H1 (cell line): ENCODE results near the gene TRPV4. TPM values are rescaled to one million over a fixed set of nuclear protein-coding genes. Genes with fewer than 3 reads are reported as not detected.

Experiments used
- CTCF ChIA-PET: fragments of 300-600 bp; sonication (Branson Sonifier 250); formaldehyde crosslinking; loops from one replicate; lab custom pipeline; 2021; ENCODE audit not compliant: partially characterized antibody; lab: Charles Lee
- POLR2A ChIA-PET: fragments of 300-600 bp; sonication (Branson Sonifier 250); formaldehyde crosslinking; loops from one replicate; lab custom pipeline; 2021; ENCODE audit warnings: inconsistent platforms; ENCODE audit not compliant: partially characterized antibody; lab: Charles Lee
- DNase-seq, 2 experiments: peaks; one replicate each; pipeline versions ENCODE4 v3.0.0 to v3.0.0-alpha.2; 2010 to 2022; ENCODE audit warnings: low spot score in 2 of 2, low read depth in 1 of 2, mixed read lengths in 1 of 2
- FAIRE-seq: peaks from 2 replicates; lab custom pipeline; 2011; peaks lifted over from hg19 to GRCh38; lab: Jason Lieb, UNC
- H2AFZ ChIP-seq: 2 replicates; pipeline ENCODE4 v1.8.1; 2012; ENCODE audit warnings: low read length, inconsistent platforms
- H2AK5ac ChIP-seq: 2 replicates; pipeline ENCODE4 v1.6.1; 2013; ENCODE audit warnings: low read depth, low read length
- H2BK120ac ChIP-seq: replicated peaks from 2 replicates; pipeline ENCODE3; 2013; ENCODE audit warnings: low read depth, low read length, inconsistent platforms
- H2BK12ac ChIP-seq: 2 replicates; pipeline ENCODE4 v1.6.1; 2013; ENCODE audit warnings: low read depth, low read length
- H2BK15ac ChIP-seq: 2 replicates; pipeline ENCODE4 v1.6.1; 2013; ENCODE audit warnings: low read length
- H2BK20ac ChIP-seq: 2 replicates; pipeline ENCODE4 v1.6.1; 2013; ENCODE audit warnings: low read length
- H2BK5ac ChIP-seq: 2 replicates; pipeline ENCODE4 v1.6.1; 2013; ENCODE audit warnings: low read depth, low read length
- H3K14ac ChIP-seq: 2 replicates; pipeline ENCODE4 v1.6.1; 2013; ENCODE audit warnings: inconsistent platforms; ENCODE audit not compliant: insufficient read length
- H3K18ac ChIP-seq: 2 replicates; pipeline ENCODE4 v1.6.1; 2013; ENCODE audit warnings: low read length; ENCODE audit errors: extremely low read depth
- H3K23ac ChIP-seq: 2 replicates; pipeline ENCODE4 v1.6.1; 2013; ENCODE audit warnings: inconsistent platforms; ENCODE audit not compliant: insufficient read length
- H3K23me2 ChIP-seq: 2 replicates; pipeline ENCODE4 v1.6.1; 2013; ENCODE audit warnings: low read depth, low read length
- H3K27ac ChIP-seq: 2 replicates; pipeline ENCODE4 v1.6.1; 2011; ENCODE audit warnings: low read depth, low read length, inconsistent platforms
- H3K27me3 ChIP-seq, 4 experiments: replicated peaks in 1 of 4; 1 replicate in 1 of 4; 2 replicates in 3 of 4; pipeline versions ENCODE4 v1.6.1 to v1.8.1; 2011 to 2013; ENCODE audit warnings: low read length in 3 of 4, mild to moderate bottlenecking in 3 of 4, inconsistent platforms in 2 of 4, mixed read lengths in 2 of 4, moderate library complexity in 1 of 4; ENCODE audit not compliant: control insufficient read depth in 3 of 4, insufficient read depth in 3 of 4; ENCODE audit errors: extremely low read depth in 1 of 4
- H3K36me3 ChIP-seq, 4 experiments: 2 replicates each; pipeline versions ENCODE4 v1.6.1 to v1.8.1; 2011 to 2013; ENCODE audit warnings: mild to moderate bottlenecking in 4 of 4, low read length in 3 of 4, moderate library complexity in 2 of 4, control low read depth in 1 of 4, inconsistent platforms in 1 of 4; ENCODE audit not compliant: insufficient read depth in 4 of 4, control insufficient read depth in 2 of 4
- H3K4ac ChIP-seq: replicated peaks from 2 replicates; pipeline ENCODE3; 2013; ENCODE audit warnings: low read length, low read depth, mixed read lengths, inconsistent platforms; ENCODE audit not compliant: insufficient read length
- H3K4me1 ChIP-seq, 4 experiments: replicated peaks in 1 of 4; 1 replicate in 1 of 4; 2 replicates in 3 of 4; pipeline versions ENCODE4 v1.6.1 to v1.8.1; 2011 to 2013; ENCODE audit warnings: low read length in 3 of 4, inconsistent platforms in 2 of 4, mixed read lengths in 1 of 4; ENCODE audit not compliant: insufficient read depth in 4 of 4, control insufficient read depth in 3 of 4
- H3K4me2 ChIP-seq, 2 experiments: 2 replicates each; pipeline versions ENCODE4 v1.6.1 to v1.8.1; 2011 to 2013; ENCODE audit warnings: low read depth in 2 of 2, low read length in 2 of 2, control low read depth in 1 of 2, inconsistent platforms in 1 of 2, mild to moderate bottlenecking in 1 of 2; ENCODE audit not compliant: insufficient read depth in 1 of 2
- H3K4me3 ChIP-seq, 4 experiments: fragments of 200-600, 300-600 bp in 1 of 4; sonication (generic), shearing (Covaris generic), sonication (Bioruptor Twin) in 1 of 4; 2 replicates each; pipeline versions ENCODE4 v1.5.1 to v1.8.1; 2011 to 2016; ENCODE audit warnings: low read length in 4 of 4, low read depth in 3 of 4, control low read depth in 2 of 4, inconsistent platforms in 2 of 4, mild to moderate bottlenecking in 2 of 4, mixed read lengths in 1 of 4, moderate library complexity in 1 of 4; ENCODE audit not compliant: insufficient read depth in 2 of 4; ENCODE audit errors: extremely low read depth in 1 of 4
- H3K56ac ChIP-seq: replicated peaks from 2 replicates; pipeline ENCODE3; 2013; ENCODE audit warnings: low read depth, mild to moderate bottlenecking, mixed read lengths, low read length, inconsistent platforms; ENCODE audit not compliant: insufficient read length
- H3K79me1 ChIP-seq: 2 replicates; pipeline ENCODE4 v1.6.1; 2013; ENCODE audit warnings: low read depth, low read length, control low read depth
- H3K79me2 ChIP-seq, 2 experiments: 2 replicates each; pipeline versions ENCODE4 v1.6.1 to v1.8.1; 2012 to 2013; ENCODE audit warnings: low read length in 2 of 2, mild to moderate bottlenecking in 2 of 2, inconsistent platforms in 1 of 2; ENCODE audit not compliant: insufficient read depth in 2 of 2, control insufficient read depth in 1 of 2
- H3K9ac ChIP-seq, 4 experiments: replicated peaks in 1 of 4; 1 replicate in 1 of 4; 2 replicates in 3 of 4; pipeline versions ENCODE4 v1.6.1 to v1.8.1; 2011 to 2013; ENCODE audit warnings: low read depth in 3 of 4, low read length in 3 of 4, control low read depth in 2 of 4, mild to moderate bottlenecking in 2 of 4, moderate library complexity in 2 of 4, inconsistent platforms in 1 of 4; ENCODE audit errors: extremely low read depth in 1 of 4
- H3K9me3 ChIP-seq, 2 experiments: 2 replicates each; pipeline versions ENCODE4 v1.6.1 to v1.8.1; 2012 to 2013; ENCODE audit warnings: mild to moderate bottlenecking in 2 of 2, moderate library complexity in 2 of 2, control low read depth in 1 of 2, inconsistent platforms in 1 of 2, low read depth in 1 of 2, low read length in 1 of 2, mixed read lengths in 1 of 2; ENCODE audit not compliant: insufficient read depth in 2 of 2
- H4K20me1 ChIP-seq, 2 experiments: replicated peaks in 1 of 2; 2 replicates each; pipeline versions ENCODE3 to v1.8.1; 2011 to 2013; ENCODE audit warnings: inconsistent platforms in 2 of 2, low read length in 2 of 2, mild to moderate bottlenecking in 1 of 2; ENCODE audit not compliant: insufficient read depth in 2 of 2, control insufficient read depth in 1 of 2
- H4K5ac ChIP-seq: 2 replicates; pipeline ENCODE4 v1.6.1; 2013; ENCODE audit warnings: low read length, low read depth, mixed read lengths, inconsistent platforms; ENCODE audit not compliant: insufficient read length
- H4K8ac ChIP-seq: 2 replicates; pipeline ENCODE4 v1.8.0; 2013; ENCODE audit warnings: mild to moderate bottlenecking, moderate library complexity, low read length, inconsistent platforms; ENCODE audit not compliant: insufficient read depth; ENCODE audit errors: extremely low read depth
- H4K91ac ChIP-seq: replicated peaks from 2 replicates; pipeline ENCODE3; 2013; ENCODE audit warnings: low read length, mixed read lengths, inconsistent platforms; ENCODE audit not compliant: insufficient read length
- BACH1 ChIP-seq: IDR thresholded peaks from 2 replicates; pipeline ENCODE4 v1.6.1; 2012; ENCODE audit warnings: low read length, improper control_type of control experiment
- CHD1 ChIP-seq: IDR thresholded peaks from 2 replicates; pipeline ENCODE4 v1.6.1; 2012; ENCODE audit warnings: low read depth, low read length, improper control_type of control experiment
- FOSL1 ChIP-seq: IDR thresholded peaks from 2 replicates; pipeline ENCODE4 v1.6.1; 2011; ENCODE audit warnings: mild to moderate bottlenecking, low read depth, low read length, moderate library complexity; ENCODE audit not compliant: insufficient read depth
- GTF2F1 ChIP-seq: IDR thresholded peaks from 2 replicates; pipeline ENCODE4 v1.6.1; 2012; ENCODE audit warnings: low read depth, low read length, improper control_type of control experiment, borderline replicate concordance
- KDM4A ChIP-seq: IDR thresholded peaks from one replicate; pipeline ENCODE4 v1.7.1; 2012; ENCODE audit warnings: low read depth, mild to moderate bottlenecking, moderate library complexity, low read length, inconsistent platforms; ENCODE audit not compliant: severe bottlenecking
- POLR2AphosphoS5 ChIP-seq: IDR thresholded peaks from 2 replicates; pipeline ENCODE4 v1.6.1; 2011; ENCODE audit warnings: low read depth, low read length
- RNF2 ChIP-seq: fragments of 200-900, 300-1000 bp; sonication (generic); IDR thresholded peaks from 2 replicates; pipeline ENCODE4 v1.7.1; 2016; ENCODE audit warnings: borderline replicate concordance, low read depth, mild to moderate bottlenecking, antibody characterized with exemption, low read length; ENCODE audit not compliant: poor library complexity, severe bottlenecking; ENCODE audit errors: missing control alignments
- SP1 ChIP-seq: IDR thresholded peaks from 2 replicates; pipeline ENCODE4 v1.6.1; 2011; ENCODE audit warnings: low read depth, low read length
- SRF ChIP-seq: IDR thresholded peaks from 2 replicates; pipeline ENCODE4 v1.6.1; 2011; ENCODE audit warnings: mild to moderate bottlenecking, low read depth, low read length, moderate library complexity
- WGBS, 2 experiments: shearing (Covaris generic) in 1 of 2; methylation state at CpG; one replicate each; pipeline versions ENCODE4 v1.1.6 to v1.1.7; 2013 to 2015; ENCODE audit warnings: low lambda C conversion rate in 2 of 2, mixed read lengths in 2 of 2, inconsistent platforms in 1 of 2, low coverage in 1 of 2, missing lambda C conversion rate in 1 of 2; ENCODE audit not compliant: insufficient replicate concordance in 2 of 2, insufficient coverage in 1 of 2, insufficient read length in 1 of 2; ENCODE audit errors: extremely low coverage in 1 of 2, missing lambda C conversion rate in 1 of 2; 5-methylcytosine and 5-hydroxymethylcytosine counted together
- polyA plus RNA-seq, 7 experiments: library from polyadenylated mRNA; depleted of rRNA in 3 of 7; stranded (reverse) in 5 of 7; unstranded in 2 of 7; fragments of >200 nt in 5 of 7; fragments of 200-250 nt in 2 of 7; gene quantifications; 1 replicate in 5 of 7; 2 replicates in 1 of 7; 4 replicates in 1 of 7; pipeline versions ENCODE4 v1.2.1 to v1.2.3, GENCODE V29; 2011 to 2013; ENCODE audit warnings: missing spikeins in 2 of 7, mixed read lengths in 2 of 7
- total RNA-seq: library from RNA; stranded (reverse); fragmentation: NEBNext Ultra II Directional; extraction: Animal tissue kit (Norgen Biotek cat#: 25700); gene quantifications from 2 replicates; pipeline ENCODE4 v1.2.1, GENCODE V29; 2021
- TF ChIP-seq, protein P1 (sequence below): IDR thresholded peaks from 2 replicates; pipeline ENCODE4 v1.6.1; 2012; ENCODE audit warnings: inconsistent platforms

TRPV4 gene
- total and polyA plus RNA-seq, 2 of the 8 experiments (the other 6 are each of a cell fraction or from before 2014, with no cell fraction given), result 2.1 to 6.2 TPM

DNA sequence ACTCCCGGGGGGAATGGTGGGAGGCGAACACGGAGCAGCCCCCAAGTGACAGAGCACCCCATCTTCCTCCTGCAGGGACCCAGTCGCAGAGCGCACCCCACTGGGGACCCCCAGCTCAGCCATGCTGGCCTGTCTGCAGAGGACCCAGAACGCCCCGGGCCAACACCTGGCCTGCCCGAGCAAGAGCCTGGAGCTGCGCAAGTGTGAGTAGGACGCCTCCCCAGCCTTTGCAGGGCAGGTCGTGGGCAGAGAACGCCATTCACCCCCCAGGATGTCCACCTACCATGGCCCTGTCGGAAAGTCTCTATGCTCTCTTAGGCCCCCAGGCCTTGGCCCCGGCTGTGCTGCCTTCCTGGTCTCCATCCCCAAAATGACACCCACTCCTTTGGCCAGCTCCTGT lies 89.2 kb downstream of the TRPV4 start:
- ChIA-PET CTCF (interaction anchor here (0.8 to 1.7 kb wide), 7 partner anchors 15 to 147 kb away, joined by 3 to 6 read pairs (median 4); no protein-coding TSS in a partner anchor), POLR2A (no interaction called here)
- Histone ChIP-seq H3K4me3 (no peak overlapping the region), H2BK5ac (no peak overlapping the region), H3K27ac (no peak overlapping the region), H3K4ac (no peak overlapping the region), H4K8ac (no peak overlapping the region), H3K23ac (no peak overlapping the region), H2AFZ (no peak overlapping the region), H2BK12ac (no peak overlapping the region), H3K79me2 (no peaks in the 10 kb centered on the region), H3K56ac (no peak overlapping the region), H4K5ac (no peak overlapping the region), H3K4me2 (no peak overlapping the region), H4K91ac (no peak overlapping the region), H2BK15ac (no peak overlapping the region), H3K27me3 (no peaks in the 10 kb centered on the region), H3K18ac (no peak overlapping the region), H3K4me1 (no peaks in the 10 kb centered on the region), H4K20me1 (no peaks in the 10 kb centered on the region), H3K23me2 (no peaks in the 10 kb centered on the region; the same call in 1 of the 2 replicates), H3K9ac (no peak overlapping the region), H2BK20ac (no peak overlapping the region), H3K36me3 (no peaks in the 10 kb centered on the region), H3K79me1 (no peaks in the 10 kb centered on the region), H2BK120ac (no peak overlapping the region), H3K14ac (no peak overlapping the region), H2AK5ac (no peak overlapping the region), H3K9me3 (no peaks in the 10 kb centered on the region)
- DNase-seq (no peak), FAIRE-seq (no peak)
- TF ChIP-seq CHD1 (no peak), BACH1 (no peak), FOSL1 (no peak), POLR2AphosphoS5 (no peak), SRF (no peak), RNF2 (no peak), SP1 (no peak), KDM4A (no peak), GTF2F1 (no peak)
- TF ChIP-seq, protein P1, sequence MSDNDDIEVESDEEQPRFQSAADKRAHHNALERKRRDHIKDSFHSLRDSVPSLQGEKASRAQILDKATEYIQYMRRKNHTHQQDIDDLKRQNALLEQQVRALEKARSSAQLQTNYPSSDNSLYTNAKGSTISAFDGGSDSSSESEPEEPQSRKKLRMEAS, result no peak
- WGBS, 2 experiments, result 94% methylated on average over 14 of the region's 14 CpGs; no CpG with 5 or more reads in 1 of the 2 experiments
